WTC11 (cell line): ENCODE results near the gene FOXL2NB.

ENCODE experiments used
- ATF6 ChIP-seq: sonication (generic); formaldehyde crosslinking; IDR thresholded peaks from 2 replicates; pipeline ENCODE4 v1.8.1; 2023; ENCODE audit warnings: mild to moderate bottlenecking, missing genetic modification reagents
- CREB1 ChIP-seq: sonication (generic); formaldehyde crosslinking; IDR thresholded peaks from 2 replicates; pipeline ENCODE4 v1.8.0; 2023; ENCODE audit warnings: mild to moderate bottlenecking, missing genetic modification reagents
- CTCF ChIP-seq: fragments of 200-600 bp; IDR thresholded peaks from 2 replicates; pipeline ENCODE4 v1.8.0; 2022; ENCODE audit warnings: antibody characterized with exemption
- ESRRA ChIP-seq: sonication (generic); formaldehyde crosslinking; IDR thresholded peaks from 2 replicates; pipeline ENCODE4 v1.8.1; 2022; ENCODE audit warnings: mild to moderate bottlenecking, missing genetic modification reagents, borderline replicate concordance
- ETV6 ChIP-seq: sonication (generic); formaldehyde crosslinking; IDR thresholded peaks from 2 replicates; pipeline ENCODE4 v1.8.1; 2022; ENCODE audit warnings: mild to moderate bottlenecking, missing genetic modification reagents
- JAZF1 ChIP-seq: fragments of 250-450 bp; sonication (Bioruptor Pico); IDR thresholded peaks from 2 replicates; pipeline ENCODE4 v1.9.0; 2021; ENCODE audit warnings: moderate library complexity, mild to moderate bottlenecking, inconsistent platforms
- JUN ChIP-seq: sonication (generic); formaldehyde crosslinking; IDR thresholded peaks from 2 replicates; pipeline ENCODE4 v1.8.0; 2023; ENCODE audit warnings: mild to moderate bottlenecking, missing genetic modification reagents
- MAX ChIP-seq: sonication (generic); formaldehyde crosslinking; IDR thresholded peaks from 2 replicates; pipeline ENCODE4 v1.8.0; 2022; ENCODE audit warnings: mild to moderate bottlenecking, missing genetic modification reagents
- NR2C2 ChIP-seq: sonication (generic); formaldehyde crosslinking; IDR thresholded peaks from 2 replicates; pipeline ENCODE4 v1.8.0; 2022; ENCODE audit warnings: mild to moderate bottlenecking, missing genetic modification reagents
- NR3C1 ChIP-seq: sonication (generic); formaldehyde crosslinking; conservative IDR thresholded peaks from 2 replicates; pipeline ENCODE4 v1.8.1; 2023; ENCODE audit warnings: low read depth, mild to moderate bottlenecking, missing genetic modification reagents
- TP53 ChIP-seq: sonication (generic); formaldehyde crosslinking; IDR thresholded peaks from 2 replicates; pipeline ENCODE4 v1.8.1; 2023; ENCODE audit warnings: mild to moderate bottlenecking, missing genetic modification reagents
- ZNF219 ChIP-seq: sonication (generic); formaldehyde crosslinking; IDR thresholded peaks from 2 replicates; pipeline ENCODE4 v1.8.0; 2023; ENCODE audit warnings: missing genetic modification reagents, mild to moderate bottlenecking, borderline replicate concordance
- TF ChIP-seq, protein P1 (sequence below): sonication (generic); formaldehyde crosslinking; IDR thresholded peaks from 2 replicates; pipeline ENCODE4 v1.8.1; 2023; ENCODE audit warnings: mild to moderate bottlenecking, missing genetic modification reagents, borderline replicate concordance

DNA sequence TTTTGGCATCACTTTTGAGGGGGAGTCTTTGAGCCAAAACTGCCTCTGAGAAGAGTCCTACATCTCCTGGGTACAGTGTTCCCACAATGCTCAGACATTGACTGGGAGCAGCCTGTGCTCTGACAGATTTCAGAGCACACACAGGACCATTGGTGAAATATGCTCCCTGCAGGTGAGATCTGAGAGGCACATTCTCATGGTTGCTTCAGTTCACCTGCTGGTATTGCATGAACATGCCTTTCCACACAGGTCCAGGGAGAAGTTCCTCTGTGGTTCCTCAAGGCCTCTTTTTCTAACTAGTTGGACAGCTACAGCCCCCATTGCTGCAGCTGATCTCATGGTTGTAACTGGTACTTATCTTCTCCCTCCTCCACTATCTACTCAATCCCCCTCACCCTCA lies 37.1 kb upstream of the FOXL2NB start:
- TF ChIP-seq CTCF = no peak
- TF ChIP-seq ESRRA (CRISPR knock-in tag) = no peak
- TF ChIP-seq NR3C1 (CRISPR knock-in tag) = no peak
- TF ChIP-seq MAX (CRISPR knock-in tag) = no peak
- no peak for TF ChIP-seq ZNF219
- TF ChIP-seq, protein P1, sequence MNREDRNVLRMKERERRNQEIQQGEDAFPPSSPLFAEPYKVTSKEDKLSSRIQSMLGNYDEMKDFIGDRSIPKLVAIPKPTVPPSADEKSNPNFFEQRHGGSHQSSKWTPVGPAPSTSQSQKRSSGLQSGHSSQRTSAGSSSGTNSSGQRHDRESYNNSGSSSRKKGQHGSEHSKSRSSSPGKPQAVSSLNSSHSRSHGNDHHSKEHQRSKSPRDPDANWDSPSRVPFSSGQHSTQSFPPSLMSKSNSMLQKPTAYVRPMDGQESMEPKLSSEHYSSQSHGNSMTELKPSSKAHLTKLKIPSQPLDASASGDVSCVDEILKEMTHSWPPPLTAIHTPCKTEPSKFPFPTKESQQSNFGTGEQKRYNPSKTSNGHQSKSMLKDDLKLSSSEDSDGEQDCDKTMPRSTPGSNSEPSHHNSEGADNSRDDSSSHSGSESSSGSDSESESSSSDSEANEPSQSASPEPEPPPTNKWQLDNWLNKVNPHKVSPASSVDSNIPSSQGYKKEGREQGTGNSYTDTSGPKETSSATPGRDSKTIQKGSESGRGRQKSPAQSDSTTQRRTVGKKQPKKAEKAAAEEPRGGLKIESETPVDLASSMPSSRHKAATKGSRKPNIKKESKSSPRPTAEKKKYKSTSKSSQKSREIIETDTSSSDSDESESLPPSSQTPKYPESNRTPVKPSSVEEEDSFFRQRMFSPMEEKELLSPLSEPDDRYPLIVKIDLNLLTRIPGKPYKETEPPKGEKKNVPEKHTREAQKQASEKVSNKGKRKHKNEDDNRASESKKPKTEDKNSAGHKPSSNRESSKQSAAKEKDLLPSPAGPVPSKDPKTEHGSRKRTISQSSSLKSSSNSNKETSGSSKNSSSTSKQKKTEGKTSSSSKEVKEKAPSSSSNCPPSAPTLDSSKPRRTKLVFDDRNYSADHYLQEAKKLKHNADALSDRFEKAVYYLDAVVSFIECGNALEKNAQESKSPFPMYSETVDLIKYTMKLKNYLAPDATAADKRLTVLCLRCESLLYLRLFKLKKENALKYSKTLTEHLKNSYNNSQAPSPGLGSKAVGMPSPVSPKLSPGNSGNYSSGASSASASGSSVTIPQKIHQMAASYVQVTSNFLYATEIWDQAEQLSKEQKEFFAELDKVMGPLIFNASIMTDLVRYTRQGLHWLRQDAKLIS (CRISPR knock-in tag) = no peak
- no peak for TF ChIP-seq CREB1 (CRISPR knock-in tag)
- TF ChIP-seq JAZF1 (CRISPR knock-in tag) = no peak
- no peak for TF ChIP-seq JUN (CRISPR knock-in tag)
- TF ChIP-seq TP53 (CRISPR knock-in tag) = no peak
- no peak for TF ChIP-seq ETV6 (CRISPR knock-in tag)
- TF ChIP-seq ATF6 (CRISPR knock-in tag) = no peak
- no peak for TF ChIP-seq NR2C2 (CRISPR knock-in tag)
